ENCODE data around the gene OGN. TPM values are rescaled to one million over a fixed set of nuclear protein-coding genes. Genes with fewer than 3 reads are reported as not detected.

Gene OGN
- total and polyA plus RNA-seq, 2 donors (not counting 3 experiments of a cell fraction or from before 2014, with no cell fraction given): not detected

GRCh38 chr9:92435263-92435662 lies 30.9 kb upstream of the OGN start:
- POLR2A ChIA-PET: no interaction called here
- no peak for TF ChIP-seq JUN (IDR thresholded peaks at IDR 0.05; ENCODE audit: borderline replicate concordance, insufficient read depth, insufficient read length, low read depth)
- TF ChIP-seq MYC (IDR thresholded peaks at IDR 0.05; ENCODE audit: low read depth, low read length): no peak
- TF ChIP-seq EZH2 (IDR thresholded peaks at IDR 0.05; ENCODE audit: borderline replicate concordance, low read depth, low read length, severe bottlenecking): no peak
- no peak for TF ChIP-seq GATA2 (IDR thresholded peaks at IDR 0.05; ENCODE audit: insufficient read depth, insufficient read length, low read depth, low read length)
- TF ChIP-seq POLR2AphosphoS5 (IDR thresholded peaks at IDR 0.05; ENCODE audit: insufficient read depth, low read depth, low read length): no peak
- TF ChIP-seq FOS (IDR thresholded peaks at IDR 0.05; ENCODE audit: borderline replicate concordance, insufficient read depth, low read length): no peak
- TF ChIP-seq CTCF (IDR thresholded peaks at IDR 0.05; ENCODE audit: extremely low read depth in 1 of 2, insufficient read depth in 1 of 2, low read depth in 1 of 2, low read length in 2 of 2): no peak
- no peak for TF ChIP-seq MAX (IDR thresholded peaks at IDR 0.05; ENCODE audit: insufficient read depth, insufficient read length)
- no peaks in the 10 kb centered on the region for H3K9me3 ChIP-seq (replicated peaks; ENCODE audit: control insufficient read depth, insufficient read depth, low read length)
- H3K27ac ChIP-seq (ENCODE audit: insufficient read depth, low read depth, low read length): no peak overlapping the region
- no peaks in the 10 kb centered on the region for H3K9me1 ChIP-seq (replicated peaks; ENCODE audit: control insufficient read depth, extremely low read depth, insufficient read depth, low read length)
- no peaks in the 10 kb centered on the region for H3K79me2 ChIP-seq (ENCODE audit: control insufficient read depth, insufficient read depth, low read length)
- no peak overlapping the region for H3K4me2 ChIP-seq (ENCODE audit: insufficient read depth, low read length)
- CTCF ChIA-PET: interaction anchor here (0.5 to 2.4 kb wide), 2 partner anchors 19 to 107 kb away, joined by 3 to 14 read pairs; no protein-coding TSS in a partner anchor
- H3K36me3 ChIP-seq (ENCODE audit: control insufficient read depth in 2 of 2, extremely low read depth in 1 of 2, insufficient read depth in 2 of 2, low read length in 2 of 2): no peaks in the 10 kb centered on the region
- intact Hi-C loops (cut with micrococcal nuclease) (loop anchor here (10.0 kb wide), 1 partner anchor 50 kb away; the partner anchor contains the start of gene ASPN), dilution Hi-C loops (cut with MboI; ENCODE audit: extremely low pct_ligation_motif_present, low sequenced_read_pairs) (no loop called here)
- no peaks in the 10 kb centered on the region for H3K4me1 ChIP-seq (ENCODE audit: control insufficient read depth, extremely low read depth, insufficient read depth, low read length)
- H3K4me3 ChIP-seq (replicated peaks in 1 of 3; ENCODE audit: insufficient read depth in 1 of 3, low read depth in 1 of 3, low read length in 3 of 3): no peak overlapping the region
- BruUV-seq (replicated peaks): no TSS peak
- no peaks in the 10 kb centered on the region for H4K20me1 ChIP-seq (replicated peaks; ENCODE audit: control insufficient read depth, extremely low read depth, insufficient read depth, low read length)
- no peak overlapping the region for H3K9ac ChIP-seq (replicated peaks; ENCODE audit: extremely low read depth, insufficient read depth, low read length)
- H3K27me3 ChIP-seq (ENCODE audit: control insufficient read depth in 2 of 2, insufficient read depth in 2 of 2, low read length in 2 of 2): no peaks in the 10 kb centered on the region
- DNase-seq (ENCODE audit: low read depth, low spot score) (no peak), FAIRE-seq (no peak)
- no peak overlapping the region for H2AFZ ChIP-seq (ENCODE audit: low read depth, low read length)

All from endothelial cell of umbilical vein (primary cell).